ENCODE results near the gene PHLDB2. TPM values are rescaled to one million over a fixed set of nuclear protein-coding genes. Genes with fewer than 3 reads are reported as not detected.

Gene PHLDB2
- total RNA-seq, 1 donor from 2014 or later: 0.80 TPM

- intact Hi-C loops (cut with micrococcal nuclease): no loop called here
- no peak overlapping the region for H3K27ac Mint-ChIP-seq
- no peaks in the 10 kb centered on the region for H3K9me3 Mint-ChIP-seq
- H3K27me3 Mint-ChIP-seq (ENCODE audit: low read depth): peaks cover 34% of the 10 kb centered on the region
- no peak for DNase-seq (ENCODE audit: low spot score)
- H3K36me3 Mint-ChIP-seq (ENCODE audit: low read depth): no peaks in the 10 kb centered on the region
- H3K4me1 Mint-ChIP-seq (ENCODE audit: low read depth): no peaks in the 10 kb centered on the region
- H3K4me3 Mint-ChIP-seq (ENCODE audit: low read depth): no peak overlapping the region
Measured at GRCh38 chr3:111871809-111872623, 13.0 kb downstream of the PHLDB2 start.

DNA sequence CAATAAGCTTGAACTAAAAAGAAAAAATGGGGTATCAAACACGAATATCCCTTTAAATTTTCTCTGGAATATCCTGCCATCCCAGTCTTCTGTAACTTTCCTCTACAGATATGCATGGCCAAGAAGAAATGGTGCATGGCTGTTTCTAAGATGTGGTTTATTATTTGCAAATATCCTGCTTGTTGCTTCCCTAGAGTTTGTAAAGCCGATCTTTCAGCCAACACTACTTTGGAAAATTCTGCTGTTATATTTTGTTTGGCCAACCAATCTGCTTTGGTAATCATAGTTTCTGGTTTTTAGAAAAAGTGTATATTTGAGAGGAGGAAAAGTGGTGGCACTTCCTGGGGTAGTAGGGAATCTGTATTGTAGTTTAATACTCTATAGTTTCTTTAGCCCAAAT lies 13.9 kb downstream of the PHLDB2 start:
- no peak for DNase-seq (ENCODE audit: low spot score)
- intact Hi-C loops (cut with micrococcal nuclease): no loop called here
- Mint-ChIP-seq H3K4me3 (ENCODE audit: low read depth) (no peak overlapping the region), H3K27ac (no peak overlapping the region), H3K27me3 (ENCODE audit: low read depth) (peaks cover 40% of the 10 kb centered on the region), H3K36me3 (ENCODE audit: low read depth) (no peaks in the 10 kb centered on the region), H3K9me3 (no peaks in the 10 kb centered on the region), H3K4me1 (ENCODE audit: low read depth) (no peaks in the 10 kb centered on the region)

- Mint-ChIP-seq H3K4me1 (ENCODE audit: low read depth) (no peaks in the 10 kb centered on the region), H3K27ac (no peak overlapping the region), H3K9me3 (no peaks in the 10 kb centered on the region), H3K36me3 (ENCODE audit: low read depth) (no peaks in the 10 kb centered on the region), H3K27me3 (ENCODE audit: low read depth) (peaks cover 40% of the 10 kb centered on the region), H3K4me3 (ENCODE audit: low read depth) (no peak overlapping the region)
- no peak for DNase-seq (ENCODE audit: low spot score)
- intact Hi-C loops (cut with micrococcal nuclease): no loop called here
Measured at GRCh38 chr3:111874177-111874820, 15.2 kb downstream of the PHLDB2 start.

- H3K4me3 Mint-ChIP-seq (ENCODE audit: low read depth): no peak overlapping the region
Measured at GRCh38 chr3:111881480-111881879, 22.4 kb downstream of the PHLDB2 start.

DNA sequence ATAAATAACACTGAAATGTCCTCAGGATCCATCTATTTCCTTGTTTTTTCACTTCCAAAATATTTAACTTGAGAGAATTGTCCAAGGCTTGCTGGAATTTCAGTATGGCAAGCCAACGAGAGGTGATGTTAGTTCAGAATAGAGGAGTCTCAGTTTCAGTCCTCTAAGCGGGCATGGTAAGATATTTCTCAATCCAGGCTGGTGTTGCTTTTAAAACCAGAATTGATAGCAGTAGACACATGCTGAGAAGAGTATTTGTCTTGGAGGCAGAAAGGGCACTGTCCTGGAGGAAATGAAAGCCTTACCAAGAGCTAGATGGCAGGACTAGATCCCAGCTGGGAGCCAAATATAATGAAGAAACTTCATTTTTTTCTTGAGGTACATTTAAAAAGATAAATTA lies 23.1 kb downstream of the PHLDB2 start:
- Mint-ChIP-seq H3K9me3 (no peaks in the 10 kb centered on the region), H3K27ac (no peak overlapping the region), H3K27me3 (ENCODE audit: low read depth) (peaks cover 12% of the 10 kb centered on the region), H3K36me3 (ENCODE audit: low read depth) (no peaks in the 10 kb centered on the region), H3K4me3 (ENCODE audit: low read depth) (no peak overlapping the region), H3K4me1 (ENCODE audit: low read depth) (peaks cover 5% of the 10 kb centered on the region)
- no peak for DNase-seq (ENCODE audit: low spot score)
- intact Hi-C loops (cut with micrococcal nuclease): no loop called here

More at GRCh38 chr3:111881480-111881879, 22.4 kb downstream of the PHLDB2 start:
- Mint-ChIP-seq H3K27me3 (ENCODE audit: low read depth) (peaks cover 12% of the 10 kb centered on the region), H3K4me1 (ENCODE audit: low read depth) (peaks cover 5% of the 10 kb centered on the region), H3K36me3 (ENCODE audit: low read depth) (no peaks in the 10 kb centered on the region), H3K9me3 (no peaks in the 10 kb centered on the region), H3K27ac (no peak overlapping the region)
- no peak for DNase-seq (ENCODE audit: low spot score)
- intact Hi-C loops (cut with micrococcal nuclease): no loop called here

- no peaks in the 10 kb centered on the region for H3K36me3 Mint-ChIP-seq (ENCODE audit: low read depth)
- intact Hi-C loops (cut with micrococcal nuclease): no loop called here
Measured at GRCh38 chr3:111882799-111883198, 23.7 kb downstream of the PHLDB2 start.

DNA sequence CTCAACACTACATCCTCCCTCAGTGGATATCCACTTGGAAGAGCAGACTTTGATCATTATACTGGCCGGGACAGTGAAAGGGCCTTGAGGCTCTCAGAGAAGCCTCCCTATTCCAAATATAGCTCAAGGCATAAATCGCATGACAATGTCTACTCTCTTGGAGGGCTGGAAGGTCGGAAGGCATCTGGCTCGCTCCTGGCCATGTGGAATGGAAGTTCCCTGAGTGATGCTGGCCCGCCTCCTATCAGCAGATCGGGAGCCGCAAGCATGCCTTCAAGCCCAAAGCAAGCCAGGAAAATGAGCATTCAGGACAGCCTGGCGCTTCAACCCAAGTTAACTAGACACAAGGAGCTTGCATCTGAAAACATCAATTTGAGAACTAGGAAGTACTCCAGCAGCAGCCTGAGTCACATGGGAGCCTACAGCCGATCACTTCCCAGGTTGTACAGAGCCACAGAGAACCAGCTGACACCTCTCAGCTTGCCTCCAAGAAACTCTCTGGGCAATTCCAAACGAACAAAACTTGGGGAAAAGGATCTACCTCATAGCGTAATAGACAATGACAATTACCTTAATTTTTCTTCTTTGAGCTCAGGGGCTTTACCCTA lies 25.4 kb downstream of the PHLDB2 start:
- Mint-ChIP-seq H3K36me3 (ENCODE audit: low read depth) (no peaks in the 10 kb centered on the region), H3K4me3 (ENCODE audit: low read depth) (no peak overlapping the region), H3K27me3 (ENCODE audit: low read depth) (peaks cover 9% of the 10 kb centered on the region), H3K9me3 (no peaks in the 10 kb centered on the region), H3K4me1 (ENCODE audit: low read depth) (peaks cover 5% of the 10 kb centered on the region), H3K27ac (no peak overlapping the region)
- intact Hi-C loops (cut with micrococcal nuclease): no loop called here
- DNase-seq (ENCODE audit: low spot score): no peak

More at GRCh38 chr3:111882799-111883198, 23.7 kb downstream of the PHLDB2 start:
- Mint-ChIP-seq H3K9me3 (no peaks in the 10 kb centered on the region), H3K4me1 (ENCODE audit: low read depth) (peaks cover 5% of the 10 kb centered on the region), H3K4me3 (ENCODE audit: low read depth) (no peak overlapping the region), H3K27me3 (ENCODE audit: low read depth) (peaks cover 11% of the 10 kb centered on the region), H3K27ac (no peak overlapping the region)
- no peak for DNase-seq (ENCODE audit: low spot score)

GRCh38 chr3:111885578-111885977 lies 26.5 kb downstream of the PHLDB2 start:
- Mint-ChIP-seq H3K27me3 (ENCODE audit: low read depth) (peaks cover 9% of the 10 kb centered on the region), H3K36me3 (ENCODE audit: low read depth) (no peaks in the 10 kb centered on the region), H3K4me1 (ENCODE audit: low read depth) (peaks cover 5% of the 10 kb centered on the region), H3K27ac (no peak overlapping the region), H3K9me3 (no peaks in the 10 kb centered on the region), H3K4me3 (ENCODE audit: low read depth) (no peak overlapping the region)
- DNase-seq (ENCODE audit: low spot score): no peak
- intact Hi-C loops (cut with micrococcal nuclease): no loop called here

DNA sequence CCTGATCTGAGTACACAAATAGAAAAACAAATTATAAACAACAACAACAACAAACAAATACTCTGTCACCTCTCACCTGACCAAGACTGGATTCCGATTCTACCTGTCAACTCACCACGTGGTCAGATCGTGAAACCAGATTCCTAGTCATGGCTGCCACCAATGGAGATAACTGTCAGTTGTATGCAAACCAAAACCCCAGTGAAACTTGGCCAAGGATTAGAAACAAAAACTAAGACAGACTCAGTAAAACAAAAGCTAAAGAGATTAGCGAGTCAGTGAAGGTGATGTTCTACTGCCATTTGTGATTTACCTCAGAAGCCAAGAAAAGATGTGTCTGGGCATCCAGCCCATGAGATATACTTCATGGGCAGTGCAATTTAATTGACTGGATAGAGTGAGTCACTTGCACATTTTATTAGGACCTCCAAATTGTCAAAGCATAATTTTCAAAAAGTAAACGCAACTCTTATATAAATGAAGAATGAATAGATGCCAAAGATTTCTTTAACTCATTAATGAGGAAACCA lies 31.1 kb downstream of the PHLDB2 start:
- Mint-ChIP-seq H3K27me3 (ENCODE audit: low read depth) (peaks cover 7% of the 10 kb centered on the region), H3K9me3 (no peaks in the 10 kb centered on the region), H3K4me3 (ENCODE audit: low read depth) (no peak overlapping the region), H3K36me3 (ENCODE audit: low read depth) (no peaks in the 10 kb centered on the region), H3K27ac (no peak overlapping the region), H3K4me1 (ENCODE audit: low read depth) (no peaks in the 10 kb centered on the region)
- DNase-seq (ENCODE audit: low spot score): no peak
- intact Hi-C loops (cut with micrococcal nuclease): no loop called here

DNA sequence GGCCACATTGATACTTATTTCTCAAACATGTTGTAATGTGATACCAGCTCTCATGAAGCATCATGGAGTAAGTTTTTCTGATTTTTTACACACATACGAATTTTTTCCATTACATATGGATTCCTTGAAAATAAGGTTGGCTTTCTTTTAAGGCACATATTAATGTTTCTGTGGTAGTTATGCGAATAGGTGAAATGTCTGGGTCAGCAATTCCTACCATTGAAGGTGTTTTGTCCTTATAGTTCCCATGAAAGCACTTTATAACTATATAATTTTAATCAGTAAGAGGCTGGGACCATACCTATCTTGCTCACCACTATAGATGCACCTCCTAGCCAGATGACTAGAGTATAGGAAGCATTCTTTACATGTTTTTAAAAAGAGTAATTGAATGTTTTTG lies 33.0 kb downstream of the PHLDB2 start:
- Mint-ChIP-seq H3K36me3 (ENCODE audit: low read depth) (no peaks in the 10 kb centered on the region), H3K27me3 (ENCODE audit: low read depth) (peaks cover 5% of the 10 kb centered on the region)

DNA sequence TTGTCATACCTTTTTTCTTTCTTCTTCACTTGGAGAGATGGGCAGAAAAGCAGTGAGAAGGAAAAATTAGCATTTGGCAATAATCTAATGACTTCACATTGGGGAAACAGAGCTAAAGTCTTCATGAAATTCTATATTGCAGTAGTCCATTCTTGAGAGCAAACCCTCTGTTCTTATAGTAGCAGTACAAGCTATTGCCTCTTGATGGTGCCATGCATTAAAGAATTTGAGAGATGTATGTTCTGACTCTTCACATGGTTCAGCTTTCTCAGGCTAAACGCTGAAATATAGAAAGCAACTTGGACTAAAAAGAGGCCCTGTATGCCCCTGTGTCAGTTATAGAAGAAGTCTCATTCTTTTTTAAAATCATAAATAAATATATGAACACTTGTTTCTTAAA lies 36.0 kb downstream of the PHLDB2 start:
- Mint-ChIP-seq H3K9me3 (no peaks in the 10 kb centered on the region), H3K36me3 (ENCODE audit: low read depth) (no peaks in the 10 kb centered on the region), H3K4me3 (ENCODE audit: low read depth) (no peak overlapping the region), H3K27me3 (ENCODE audit: low read depth) (no peaks in the 10 kb centered on the region), H3K27ac (no peak overlapping the region), H3K4me1 (ENCODE audit: low read depth) (peaks cover 5% of the 10 kb centered on the region)
- intact Hi-C loops (cut with micrococcal nuclease): loop anchor here (1.0 kb wide), 1 partner anchor 72 kb away; no protein-coding TSS in a partner anchor
- DNase-seq (ENCODE audit: low spot score): no peak

More for the DNA sequence above, 33.0 kb downstream of the PHLDB2 start:
- H3K9me3 Mint-ChIP-seq: no peaks in the 10 kb centered on the region
- H3K27ac Mint-ChIP-seq: no peak overlapping the region
- no peak for DNase-seq (ENCODE audit: low spot score)
- no peaks in the 10 kb centered on the region for H3K4me1 Mint-ChIP-seq (ENCODE audit: low read depth)
- no peak overlapping the region for H3K4me3 Mint-ChIP-seq (ENCODE audit: low read depth)
- intact Hi-C loops (cut with micrococcal nuclease): no loop called here

DNA sequence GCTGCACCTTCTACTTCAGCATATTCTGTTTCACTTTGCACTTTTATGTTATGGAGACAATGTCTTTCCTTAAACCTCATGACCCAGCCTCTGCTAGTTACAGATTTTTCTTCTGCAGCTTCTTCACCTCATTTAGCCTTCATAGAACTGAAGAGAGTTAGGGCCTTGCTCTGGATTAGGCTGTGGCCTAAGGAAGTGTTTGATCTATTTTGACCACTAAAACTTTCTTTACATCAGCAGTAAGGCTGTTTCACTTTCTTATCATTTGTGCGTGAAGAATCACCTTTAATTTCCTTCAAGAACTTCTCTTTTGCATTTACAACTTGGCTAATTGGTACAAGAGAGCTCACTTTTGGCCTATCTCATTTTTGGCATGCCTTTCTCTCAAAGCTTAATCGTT lies 40.9 kb downstream of the PHLDB2 start:
- no peaks in the 10 kb centered on the region for H3K27me3 Mint-ChIP-seq (ENCODE audit: low read depth)
- no peak for DNase-seq (ENCODE audit: low spot score)
- H3K4me3 Mint-ChIP-seq (ENCODE audit: low read depth): no peak overlapping the region
- H3K4me1 Mint-ChIP-seq (ENCODE audit: low read depth): peaks cover 13% of the 10 kb centered on the region
- no peak overlapping the region for H3K27ac Mint-ChIP-seq
- H3K36me3 Mint-ChIP-seq (ENCODE audit: low read depth): no peaks in the 10 kb centered on the region
- intact Hi-C loops (cut with micrococcal nuclease): no loop called here
- H3K9me3 Mint-ChIP-seq: no peaks in the 10 kb centered on the region

GRCh38 chr3:111901637-111902036 lies 42.6 kb downstream of the PHLDB2 start:
- Mint-ChIP-seq H3K4me1 (ENCODE audit: low read depth) (peaks cover 13% of the 10 kb centered on the region), H3K27me3 (ENCODE audit: low read depth) (no peaks in the 10 kb centered on the region), H3K4me3 (ENCODE audit: low read depth) (no peak overlapping the region), H3K9me3 (no peaks in the 10 kb centered on the region), H3K27ac (no peak overlapping the region), H3K36me3 (ENCODE audit: low read depth) (no peaks in the 10 kb centered on the region)
- intact Hi-C loops (cut with micrococcal nuclease): no loop called here
- no peak for DNase-seq (ENCODE audit: low spot score)
